ENCODE measurements around the gene TUBG2. TPM values are rescaled to one million over a fixed set of nuclear protein-coding genes. Genes with fewer than 3 reads are reported as not detected.

The TUBG2 gene
- total RNA-seq: 8.4 and 9.3 TPM in 2 replicates

DNA sequence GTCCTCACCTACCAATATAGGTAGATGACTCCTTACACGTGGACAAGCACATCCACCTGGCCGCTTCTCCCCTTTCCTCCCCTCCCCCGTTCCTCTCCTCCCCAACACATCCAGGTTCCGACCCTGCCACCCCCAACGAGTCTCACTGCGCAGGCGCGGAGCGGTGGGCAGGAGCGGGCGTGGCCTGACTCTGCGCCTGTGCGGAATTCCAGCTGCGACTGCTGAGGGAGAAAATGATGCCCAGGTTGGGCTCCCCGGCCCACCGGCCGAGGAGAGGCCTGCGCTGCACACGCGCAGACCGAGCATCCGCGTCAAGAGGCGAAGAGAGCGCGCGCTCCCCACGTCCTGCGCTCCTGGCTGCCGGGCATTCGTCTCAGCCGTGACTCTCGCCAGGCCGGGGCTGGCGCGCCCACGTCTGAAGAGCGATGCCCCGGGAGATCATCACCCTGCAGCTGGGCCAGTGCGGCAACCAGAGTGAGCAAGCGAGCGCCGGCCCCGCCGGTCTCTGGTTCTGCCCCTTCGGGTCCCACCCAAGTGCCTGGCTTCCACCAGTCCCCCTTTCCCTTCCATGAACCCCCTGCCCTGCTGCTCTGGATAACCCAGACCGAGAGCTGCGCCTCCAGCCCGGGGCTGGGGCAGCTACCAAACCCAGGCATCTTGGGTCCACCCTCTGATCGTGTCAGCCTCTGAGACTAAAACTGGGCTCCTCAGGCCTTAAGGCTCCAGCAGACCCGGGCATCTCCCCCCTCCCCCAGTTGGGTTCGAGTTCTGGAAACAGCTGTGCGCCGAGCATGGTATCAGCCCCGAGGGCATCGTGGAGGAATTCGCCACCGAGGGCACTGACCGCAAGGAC lies at the start of gene TUBG2:
Gene TUBG2, plus strand, starts transcription at position 206 of the 853 bp plus-strand sequence. Its CDS starts 220 bp downstream, at position 426.

DNA sequence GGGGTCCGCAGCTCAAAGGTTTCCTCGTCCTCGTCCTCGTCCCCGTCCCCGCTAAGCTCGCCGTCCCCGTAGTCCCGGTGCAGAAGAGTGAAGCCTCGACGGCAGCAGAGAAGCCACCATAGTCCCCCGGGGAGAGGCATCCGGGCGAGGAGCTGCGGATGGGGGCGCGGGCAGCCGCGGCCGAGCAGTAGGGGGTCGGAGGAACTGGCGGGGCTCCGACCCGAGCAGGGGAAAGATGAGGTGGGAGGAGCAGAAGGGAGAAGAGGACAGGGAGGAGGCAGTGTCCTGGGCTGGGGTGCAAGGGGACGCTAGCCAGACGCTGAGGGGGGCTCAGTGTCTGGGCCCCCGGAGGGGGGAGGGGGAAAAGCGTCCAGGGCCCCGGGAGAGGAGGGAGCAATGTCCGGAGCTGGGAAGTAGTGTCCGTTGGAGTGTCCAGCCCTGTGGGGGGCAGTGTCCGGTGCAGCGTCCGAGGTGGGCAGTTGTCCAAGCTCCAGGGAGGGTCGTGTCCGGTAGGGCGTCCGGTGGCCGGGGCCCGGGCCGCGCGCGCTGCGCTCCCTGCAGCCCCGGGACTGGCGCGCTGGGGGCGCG lies 17.4 kb downstream of the TUBG2 start, which contains the start of gene PLEKHH3:
Gene PLEKHH3, minus strand, starts transcription at position 571 of the 588 bp plus-strand sequence. Its CDS starts 431 bp downstream, at position 140.

DNA sequence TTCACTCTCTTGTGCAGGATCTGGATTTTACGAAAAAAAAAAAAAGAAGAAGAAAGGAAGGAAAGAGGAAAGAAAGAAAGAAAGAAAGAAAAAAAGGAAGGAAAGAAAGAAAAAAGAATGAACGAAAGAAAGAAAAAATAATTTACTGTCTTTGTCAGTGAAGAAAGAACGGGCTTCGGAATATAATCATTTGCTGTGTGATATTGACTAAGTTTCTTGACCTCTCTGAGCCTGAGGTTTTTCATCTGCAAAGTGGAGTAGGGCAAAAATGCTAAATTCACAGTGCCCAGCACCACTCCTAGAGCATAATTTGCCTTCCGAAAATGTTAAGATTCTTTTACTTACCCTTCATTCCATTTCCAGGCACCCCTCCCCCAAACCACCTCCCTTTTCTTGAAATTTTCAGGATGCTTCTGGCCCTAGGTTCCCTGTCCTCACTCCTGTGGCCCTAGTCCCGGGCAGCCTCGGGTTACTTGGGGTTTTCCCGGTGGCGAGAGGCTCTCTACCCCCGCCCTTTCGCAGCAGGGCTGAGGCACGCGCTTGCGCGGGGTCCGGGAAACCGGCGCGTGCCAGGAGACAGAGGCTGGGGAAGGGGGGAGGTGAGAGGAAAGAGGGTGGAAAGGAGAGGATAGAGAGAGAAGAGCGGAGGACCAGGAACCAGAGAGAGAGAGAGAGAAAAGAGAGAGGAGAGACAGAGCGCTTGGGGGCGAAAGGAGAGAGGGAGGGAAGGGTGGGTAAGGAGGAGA lies 23.1 kb downstream of the TUBG2 start, which contains the start of gene CNTNAP1:
Gene CNTNAP1, plus strand, starts transcription at position 556 of the 746 bp plus-strand sequence. CDS start 299 bp downstream, outside the sequence.

Small RNA genes lying within 50 kb of the gene (small RNA-seq; reads per million reads assigned to genes)
- gene MIR6780A: not detected

Other genes starting within 250 kb of the TUBG2 start
- gene CAVIN1, start 236.0 kb upstream of the TUBG2 start, total RNA-seq: 947 and 968 TPM in 2 replicates
- 32.4 and 38.1 TPM in 2 replicates for gene ATP6V0A1, start 200.4 kb upstream of the TUBG2 start, total RNA-seq
- 18.1 and 23.1 TPM in 2 replicates for gene NAGLU, start 123.0 kb upstream of the TUBG2 start, total RNA-seq
- 0.53 and 0.57 TPM in 2 replicates for gene HSD17B1, start 106.4 kb upstream of the TUBG2 start, total RNA-seq
- 25.1 and 31.0 TPM in 2 replicates for gene COASY, start 97.1 kb upstream of the TUBG2 start, total RNA-seq
- 29.7 and 36.4 TPM in 2 replicates for gene MLX, start 92.2 kb upstream of the TUBG2 start, total RNA-seq
- 11.0 and 14.5 TPM in 2 replicates for gene PSMC3IP, start 81.6 kb upstream of the TUBG2 start, total RNA-seq
- gene RETREG3, start 49.9 kb upstream of the TUBG2 start, total RNA-seq: 37.2 and 42.7 TPM in 2 replicates
- gene TUBG1, start 49.6 kb upstream of the TUBG2 start, total RNA-seq: 48.5 and 73.7 TPM in 2 replicates
- gene PLEKHH3, start 17.7 kb downstream of the TUBG2 start, total RNA-seq: 5.2 and 7.4 TPM in 2 replicates
- gene CCR10, start 22.6 kb downstream of the TUBG2 start, total RNA-seq: 1.1 and 1.9 TPM in 2 replicates
- 29.8 and 35.5 TPM in 2 replicates for gene CNTNAP1, start 23.2 kb downstream of the TUBG2 start, total RNA-seq
- gene EZH1, start 85.8 kb downstream of the TUBG2 start, total RNA-seq: 21.3 TPM in 2 replicates
- gene RAMP2, start 101.9 kb downstream of the TUBG2 start, total RNA-seq: 1.5 and 2.4 TPM in 2 replicates
- 36.4 and 45.0 TPM in 2 replicates for gene VPS25, start 114.2 kb downstream of the TUBG2 start, total RNA-seq
- 0.50 and 0.66 TPM in 2 replicates for gene WNK4, start 121.3 kb downstream of the TUBG2 start, total RNA-seq
- gene COA3, start 139.4 kb downstream of the TUBG2 start, total RNA-seq: 46.9 and 52.5 TPM in 2 replicates
- gene CNTD1, start 139.6 kb downstream of the TUBG2 start, total RNA-seq: not detected in 2 replicates
- gene BECN1, start 165.0 kb downstream of the TUBG2 start, total RNA-seq: 78.8 and 97.5 TPM in 2 replicates
- gene PSME3, start 174.1 kb downstream of the TUBG2 start, total RNA-seq: 172 and 175 TPM in 2 replicates
- 0.65 and 0.80 TPM in 2 replicates for gene AOC2, start 185.3 kb downstream of the TUBG2 start, total RNA-seq
- under 0.01 and 0.07 TPM in 2 replicates for gene AOC3, start 191.9 kb downstream of the TUBG2 start, total RNA-seq
- not detected in 2 replicates for gene G6PC1, start 241.5 kb downstream of the TUBG2 start, total RNA-seq

Measured in thoracic aorta endothelial cell (primary cell).